HL-60 (cell line): Measurements from ENCODE around the gene MAMDC2.

Source experiments
- CTCF ChIP-seq: IDR thresholded peaks from one replicate; pipeline ENCODE4 v1.5.1; 2011; ENCODE audit warnings: low read length, control low read depth, inconsistent platforms; ENCODE audit not compliant: insufficient read depth
- POLR2AphosphoS5 ChIP-seq: IDR thresholded peaks from 2 replicates; pipeline ENCODE4 v1.6.1; 2012; ENCODE audit warnings: low read depth
- SPI1 ChIP-seq: IDR thresholded peaks from 2 replicates; pipeline ENCODE4 v1.6.1; 2012; ENCODE audit warnings: low read depth, mild to moderate bottlenecking, borderline replicate concordance
- TF ChIP-seq, protein P1 (sequence below): IDR thresholded peaks from 2 replicates; pipeline ENCODE4 v1.6.1; 2012; ENCODE audit warnings: low read depth; ENCODE audit not compliant: insufficient replicate concordance

- no peak for TF ChIP-seq CTCF
- TF ChIP-seq, protein P1, sequence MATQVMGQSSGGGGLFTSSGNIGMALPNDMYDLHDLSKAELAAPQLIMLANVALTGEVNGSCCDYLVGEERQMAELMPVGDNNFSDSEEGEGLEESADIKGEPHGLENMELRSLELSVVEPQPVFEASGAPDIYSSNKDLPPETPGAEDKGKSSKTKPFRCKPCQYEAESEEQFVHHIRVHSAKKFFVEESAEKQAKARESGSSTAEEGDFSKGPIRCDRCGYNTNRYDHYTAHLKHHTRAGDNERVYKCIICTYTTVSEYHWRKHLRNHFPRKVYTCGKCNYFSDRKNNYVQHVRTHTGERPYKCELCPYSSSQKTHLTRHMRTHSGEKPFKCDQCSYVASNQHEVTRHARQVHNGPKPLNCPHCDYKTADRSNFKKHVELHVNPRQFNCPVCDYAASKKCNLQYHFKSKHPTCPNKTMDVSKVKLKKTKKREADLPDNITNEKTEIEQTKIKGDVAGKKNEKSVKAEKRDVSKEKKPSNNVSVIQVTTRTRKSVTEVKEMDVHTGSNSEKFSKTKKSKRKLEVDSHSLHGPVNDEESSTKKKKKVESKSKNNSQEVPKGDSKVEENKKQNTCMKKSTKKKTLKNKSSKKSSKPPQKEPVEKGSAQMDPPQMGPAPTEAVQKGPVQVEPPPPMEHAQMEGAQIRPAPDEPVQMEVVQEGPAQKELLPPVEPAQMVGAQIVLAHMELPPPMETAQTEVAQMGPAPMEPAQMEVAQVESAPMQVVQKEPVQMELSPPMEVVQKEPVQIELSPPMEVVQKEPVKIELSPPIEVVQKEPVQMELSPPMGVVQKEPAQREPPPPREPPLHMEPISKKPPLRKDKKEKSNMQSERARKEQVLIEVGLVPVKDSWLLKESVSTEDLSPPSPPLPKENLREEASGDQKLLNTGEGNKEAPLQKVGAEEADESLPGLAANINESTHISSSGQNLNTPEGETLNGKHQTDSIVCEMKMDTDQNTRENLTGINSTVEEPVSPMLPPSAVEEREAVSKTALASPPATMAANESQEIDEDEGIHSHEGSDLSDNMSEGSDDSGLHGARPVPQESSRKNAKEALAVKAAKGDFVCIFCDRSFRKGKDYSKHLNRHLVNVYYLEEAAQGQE, result no peak
- TF ChIP-seq POLR2AphosphoS5, result no peak
- no peak for TF ChIP-seq SPI1
These were observed 121.5 kb downstream of the MAMDC2 start for GRCh38 chr9:70165006-70165602.
